Endometrial microvascular endothelial cells (primary cell): ENCODE results near the gene ABHD4. TPM values are rescaled to one million over a fixed set of nuclear protein-coding genes. Genes with fewer than 3 reads are reported as not detected.
"Not testable (repeated sequence)": the region's sequence is repeated elsewhere in the genome, so short reads cannot be mapped to it uniquely, and the experiment has no call there.

Experiments
- in situ Hi-C: cut with HindIII; loops from 2 replicates; pipeline ENCODE4 v1.10.0; 2017; ENCODE audit warnings: low sequenced_read_pairs, low pct_unique_long_range_greater_than_20kb; ENCODE audit errors: inconsistent ontology term
- total RNA-seq: library from RNA; depleted of rRNA; stranded (reverse); fragments of >200 nt; gene quantifications from one replicate; pipeline ENCODE4 v1.2.3, GENCODE V29; 2015; ENCODE audit errors: inconsistent ontology term

Gene ABHD4
- total RNA-seq, 1 donor from 2014 or later, result 15.4 TPM

- in situ Hi-C loops, result no loop called here
These were observed 12.8 kb downstream of the ABHD4 start for GRCh38 chr14:22610931-22611330.

GRCh38 chr14:22613106-22613695 lies 15.1 kb downstream of the ABHD4 start:
- in situ Hi-C loops, result no loop called here

GRCh38 chr14:22613736-22614239 lies 15.7 kb downstream of the ABHD4 start:
- in situ Hi-C loops, result no loop called here

GRCh38 chr14:22614240-22614799 lies 16.2 kb downstream of the ABHD4 start:
- in situ Hi-C loops, result no loop called here

- in situ Hi-C loops, result not testable (repeated sequence)
These were observed 17.7 kb downstream of the ABHD4 start for GRCh38 chr14:22615765-22616164.

GRCh38 chr14:22622255-22622654 lies 24.2 kb downstream of the ABHD4 start:
- in situ Hi-C loops, result no loop called here

- in situ Hi-C loops, result no loop called here
These were observed 24.9 kb downstream of the ABHD4 start for GRCh38 chr14:22623047-22623446.

- in situ Hi-C loops, result no loop called here
These were observed 28.5 kb downstream of the ABHD4 start for GRCh38 chr14:22626590-22626989.

GRCh38 chr14:22627506-22628263 lies 29.6 kb downstream of the ABHD4 start:
- in situ Hi-C loops, result no loop called here

- in situ Hi-C loops, result no loop called here
These were observed 31.3 kb downstream of the ABHD4 start for GRCh38 chr14:22629361-22629760.

GRCh38 chr14:22630066-22630465 lies 32.0 kb downstream of the ABHD4 start:
- in situ Hi-C loops, result no loop called here

- in situ Hi-C loops, result no loop called here
These were observed 32.4 kb downstream of the ABHD4 start for GRCh38 chr14:22630486-22630885.

- in situ Hi-C loops, result no loop called here
These were observed 36.3 kb downstream of the ABHD4 start for GRCh38 chr14:22634233-22634900.

GRCh38 chr14:22635980-22636379 lies 37.9 kb downstream of the ABHD4 start:
- in situ Hi-C loops, result not testable (repeated sequence)

- in situ Hi-C loops, result no loop called here
These were observed 42.1 kb downstream of the ABHD4 start for GRCh38 chr14:22640192-22640591.

- in situ Hi-C loops, result no loop called here
These were observed 43.7 kb downstream of the ABHD4 start for GRCh38 chr14:22641846-22642245.

GRCh38 chr14:22644305-22644635 lies 46.2 kb downstream of the ABHD4 start, which contains the start of gene OR6J1:
OR6J1 (minus strand) TSS chr14:22644352; CDS start chr14:22634811, 9,541 bp downstream.
- in situ Hi-C loops, result no loop called here

- in situ Hi-C loops, result no loop called here
These were observed 48.6 kb downstream of the ABHD4 start for GRCh38 chr14:22646570-22647254.

GRCh38 chr14:22648506-22648905 lies 50.4 kb downstream of the ABHD4 start:
- in situ Hi-C loops, result no loop called here
